Gastroesophageal sphincter (tissue), 4 donors: ENCODE measurements around the gene DIS3L. TPM values are rescaled to one million over a fixed set of nuclear protein-coding genes. Genes with fewer than 3 reads are reported as not detected.

Experiments used
- ATAC-seq: fragments of 150-250 bp; one replicate; pipeline ENCODE4 v1.9.1; 2016; ENCODE audit warnings: mild to moderate bottlenecking, moderate library complexity
- H3K27ac ChIP-seq, 4 donors: fragments of 200-600 bp; sonication (generic) in 3 of 4; 1 replicate in 3 of 4; 2 replicates in 1 of 4; pipeline ENCODE4 v1.5.1; 2016 to 2019
- H3K27me3 ChIP-seq: fragments of 200-600 bp; sonication (generic); one replicate; pipeline ENCODE4 v1.5.1; 2019
- H3K36me3 ChIP-seq, 2 donors: fragments of 200-600 bp; sonication (generic); one replicate each; pipeline ENCODE4 v1.5.1; 2019; ENCODE audit warnings: control low read depth in 1 of 2
- H3K4me1 ChIP-seq, 3 donors: fragments of 200-600 bp; sonication (generic); 1 replicate in 2 of 3; 2 replicates in 1 of 3; pipeline ENCODE4 v1.5.1; 2016 to 2019; ENCODE audit warnings: control low read depth in 2 of 3
- H3K4me3 ChIP-seq, 2 donors: fragments of 200-600 bp; sonication (generic); one replicate each; pipeline ENCODE4 v1.5.1; 2019; ENCODE audit warnings: mild to moderate bottlenecking in 1 of 2, moderate library complexity in 1 of 2
- H3K9me3 ChIP-seq, 3 donors: fragments of 200-600 bp; sonication (generic); one replicate each; pipeline ENCODE4 v1.5.1; 2017 to 2019; ENCODE audit warnings: control low read depth in 2 of 3
- EP300 ChIP-seq: sonication (generic); formaldehyde crosslinking; IDR thresholded peaks from one replicate; pipeline ENCODE4 v1.6.1; 2017; ENCODE audit warnings: antibody characterized with exemption, mild to moderate bottlenecking
- POLR2A ChIP-seq, 2 donors: fragments of 450-650 bp; IDR thresholded peaks; one replicate each; pipeline ENCODE4 v1.6.1; 2017; ENCODE audit warnings: antibody characterized with exemption in 2 of 2, mild to moderate bottlenecking in 2 of 2, moderate library complexity in 1 of 2
- POLR2AphosphoS5 ChIP-seq: sonication (generic); formaldehyde crosslinking; IDR thresholded peaks from one replicate; pipeline ENCODE4 v1.6.1; 2017; ENCODE audit warnings: antibody characterized with exemption
- WGBS, 2 donors: methylation state at CpG; one replicate each; pipeline ENCODE4 v1.1.5; 2018; ENCODE audit warnings: low coverage in 1 of 2; 5-methylcytosine and 5-hydroxymethylcytosine counted together
- total RNA-seq, 4 donors: library from RNA; depleted of rRNA; stranded (reverse); fragments of >200 nt; gene quantifications; one replicate each; pipeline ENCODE4 v1.1.0, GENCODE V29; 2016
- TF ChIP-seq, protein P1 (sequence below), 4 experiments: fragments of 200-600 bp in 2 of 4; fragments of 450-650 bp in 2 of 4; sonication (generic) in 1 of 4; IDR thresholded peaks; one replicate each; pipeline ENCODE4 v1.5.1; 2017 to 2019; ENCODE audit warnings: antibody characterized with exemption in 4 of 4, mild to moderate bottlenecking in 2 of 4, moderate library complexity in 2 of 4

Gene DIS3L
- total RNA-seq, 4 donors from 2014 or later: 33.9 to 40.0 (median 35.2) TPM

DNA sequence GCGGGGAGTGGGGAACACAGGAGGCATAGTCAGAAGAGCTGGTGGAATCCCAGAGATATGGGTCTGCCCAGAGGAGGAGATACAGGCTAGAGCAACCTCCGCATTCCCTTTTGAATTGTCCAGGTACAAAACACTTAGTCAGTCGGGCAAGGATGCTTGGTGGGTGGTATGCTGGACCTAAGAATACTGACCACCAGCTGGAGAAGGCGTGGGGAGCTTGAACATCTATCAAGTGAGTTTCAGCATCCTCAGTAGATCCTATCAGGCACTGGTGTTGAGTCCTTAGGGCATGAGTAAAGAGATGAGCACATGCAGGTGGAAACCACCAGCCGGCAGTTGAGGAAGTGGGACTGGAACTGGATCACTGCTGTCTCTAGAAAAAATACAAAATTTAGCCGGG lies 14.7 kb upstream of the DIS3L start:
- H3K4me3 ChIP-seq: no peak overlapping the region
- 80 to 94% methylated on average over 1 to 2 of the region's 6 CpGs for WGBS, 2 donors
- no peaks in the 10 kb centered on the region for H3K36me3 ChIP-seq
- TF ChIP-seq POLR2AphosphoS5 (no peak), EP300 (no peak), POLR2A (IDR thresholded peaks at IDR 0.05) (no peak)
- TF ChIP-seq, protein P1, sequence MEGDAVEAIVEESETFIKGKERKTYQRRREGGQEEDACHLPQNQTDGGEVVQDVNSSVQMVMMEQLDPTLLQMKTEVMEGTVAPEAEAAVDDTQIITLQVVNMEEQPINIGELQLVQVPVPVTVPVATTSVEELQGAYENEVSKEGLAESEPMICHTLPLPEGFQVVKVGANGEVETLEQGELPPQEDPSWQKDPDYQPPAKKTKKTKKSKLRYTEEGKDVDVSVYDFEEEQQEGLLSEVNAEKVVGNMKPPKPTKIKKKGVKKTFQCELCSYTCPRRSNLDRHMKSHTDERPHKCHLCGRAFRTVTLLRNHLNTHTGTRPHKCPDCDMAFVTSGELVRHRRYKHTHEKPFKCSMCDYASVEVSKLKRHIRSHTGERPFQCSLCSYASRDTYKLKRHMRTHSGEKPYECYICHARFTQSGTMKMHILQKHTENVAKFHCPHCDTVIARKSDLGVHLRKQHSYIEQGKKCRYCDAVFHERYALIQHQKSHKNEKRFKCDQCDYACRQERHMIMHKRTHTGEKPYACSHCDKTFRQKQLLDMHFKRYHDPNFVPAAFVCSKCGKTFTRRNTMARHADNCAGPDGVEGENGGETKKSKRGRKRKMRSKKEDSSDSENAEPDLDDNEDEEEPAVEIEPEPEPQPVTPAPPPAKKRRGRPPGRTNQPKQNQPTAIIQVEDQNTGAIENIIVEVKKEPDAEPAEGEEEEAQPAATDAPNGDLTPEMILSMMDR (IDR thresholded peaks at IDR 0.05): no peak
- no peak overlapping the region for H3K27ac ChIP-seq
- no peak for ATAC-seq
- H3K9me3 ChIP-seq: peaks cover 0 to 7% (median 0%) of the 10 kb centered on the region in 3 donors
- H3K4me1 ChIP-seq: no peaks in the 10 kb centered on the region
- H3K27me3 ChIP-seq: no peaks in the 10 kb centered on the region

DNA sequence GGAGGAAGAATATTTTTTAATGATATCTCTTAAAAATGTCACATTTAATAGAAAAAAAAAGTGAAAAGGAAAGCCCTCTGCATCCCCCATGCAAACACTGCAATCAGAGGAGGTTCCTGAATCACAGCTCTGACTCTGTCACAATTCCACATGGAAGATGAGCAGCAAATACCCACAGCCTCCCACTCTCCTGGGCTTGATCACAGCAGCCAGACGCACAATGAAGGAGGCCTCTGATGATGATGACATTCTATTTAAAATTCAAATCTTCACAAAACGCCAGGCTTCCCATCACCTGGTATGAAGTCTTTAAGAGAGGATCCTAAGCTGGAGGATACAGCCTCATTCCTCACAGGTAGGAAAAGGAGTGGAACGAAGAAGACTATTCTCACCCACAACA lies 9.1 kb upstream of the DIS3L start:
- Histone ChIP-seq H3K4me3 (no peak overlapping the region), H3K9me3 (no peaks in the 10 kb centered on the region), H3K4me1 (peaks cover 0 to 21% (median 0%) of the 10 kb centered on the region in 3 donors), H3K36me3 (peaks cover 0 to 12% of the 10 kb centered on the region in 2 donors), H3K27ac (no peak overlapping the region), H3K27me3 (no peaks in the 10 kb centered on the region)
- WGBS, 2 donors: 80 to 87% methylated on average over 3 of the region's 3 CpGs
- no peak for ATAC-seq
- TF ChIP-seq EP300: no peak

DNA sequence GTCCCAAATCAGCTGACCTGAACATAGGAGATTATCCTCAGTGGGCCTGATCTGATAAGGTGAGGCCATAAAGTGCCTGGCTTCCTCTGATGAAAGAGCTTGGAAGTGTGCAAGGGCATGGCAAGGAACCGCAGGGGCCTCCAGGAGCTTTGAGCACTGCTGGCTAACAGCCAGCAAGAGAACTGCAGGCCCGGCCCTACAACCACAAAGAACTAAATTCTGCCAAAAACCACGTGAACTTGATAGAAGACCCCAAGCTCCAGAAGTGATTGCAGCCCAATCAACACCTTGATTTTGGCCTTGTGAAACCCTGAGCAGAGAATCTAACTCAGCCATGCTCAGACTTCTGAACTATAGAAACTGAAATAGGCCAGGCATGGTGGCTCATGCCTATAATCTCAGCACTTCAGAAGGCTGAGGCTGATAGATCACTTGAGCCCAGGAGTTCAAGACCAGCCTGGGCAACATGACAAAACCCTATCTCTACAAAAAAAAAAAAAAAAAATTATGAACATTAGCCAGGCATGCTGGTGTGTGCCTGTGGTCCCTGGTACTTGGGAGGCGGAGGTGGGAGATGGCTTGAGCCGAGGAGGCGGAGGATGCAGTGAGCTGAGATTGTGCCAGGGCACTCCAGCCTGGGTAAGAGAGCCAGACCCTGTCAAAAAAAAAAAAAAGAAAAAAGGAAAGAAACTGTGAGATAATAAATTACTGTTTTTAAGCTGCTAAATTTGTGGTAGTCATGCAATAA lies 7.7 kb upstream of the DIS3L start:
- 76 to 82% methylated on average over 4 to 5 of the region's 6 CpGs for WGBS, 2 donors
- TF ChIP-seq, protein P1 (IDR thresholded peaks at IDR 0.05): no peak
- no peak for TF ChIP-seq EP300
- TF ChIP-seq POLR2AphosphoS5: no peak
- no peak for TF ChIP-seq POLR2A (IDR thresholded peaks at IDR 0.05)
- Histone ChIP-seq H3K4me3 (no peak overlapping the region), H3K27ac (no peak overlapping the region), H3K9me3 (no peaks in the 10 kb centered on the region), H3K36me3 (peaks cover 0 to 12% of the 10 kb centered on the region in 2 donors), H3K4me1 (peaks cover 0 to 22% (median 0%) of the 10 kb centered on the region in 3 donors), H3K27me3 (no peaks in the 10 kb centered on the region)
- ATAC-seq: no peak

DNA sequence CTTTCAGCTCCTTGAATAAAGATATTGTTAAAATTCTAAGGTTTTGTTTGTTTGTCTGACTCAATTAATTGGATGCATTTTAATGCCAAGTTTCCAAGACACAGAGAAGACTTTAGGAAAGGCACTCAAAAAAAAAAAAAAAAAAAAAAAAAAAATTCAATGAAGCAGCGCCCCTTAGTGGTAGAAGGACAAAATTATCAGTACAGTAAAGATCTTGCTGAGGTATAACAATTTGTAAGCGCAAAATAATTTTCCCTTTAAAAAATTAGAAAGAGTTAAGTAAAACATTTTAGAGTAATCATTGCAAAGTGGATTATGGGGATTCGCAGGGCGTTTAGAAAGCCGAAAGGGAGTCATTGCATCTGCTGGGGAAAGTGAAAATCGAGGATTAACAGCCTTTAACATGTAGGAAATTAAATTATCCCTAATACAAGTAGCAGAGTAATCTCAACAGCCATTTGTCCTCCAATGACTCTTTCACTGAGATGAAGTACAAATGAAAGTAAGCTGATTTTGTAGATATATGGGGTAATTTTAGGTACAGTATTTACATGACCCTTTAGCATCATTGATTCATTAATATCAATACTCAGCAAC lies 5.8 kb upstream of the DIS3L start:
- Histone ChIP-seq H3K4me3 (no peak overlapping the region), H3K4me1 (peaks cover 0 to 37% (median 4%) of the 10 kb centered on the region in 3 donors), H3K27me3 (no peaks in the 10 kb centered on the region), H3K27ac (no peak overlapping the region), H3K9me3 (no peaks in the 10 kb centered on the region), H3K36me3 (peaks cover 0 to 12% of the 10 kb centered on the region in 2 donors)
- WGBS, 2 donors: 11 to 12% methylated on average over 6 of the region's 6 CpGs
- TF ChIP-seq POLR2A (IDR thresholded peaks at IDR 0.05): no peak
- TF ChIP-seq, protein P1 (IDR thresholded peaks at IDR 0.05): peak; percentile 27 to 56 (median 32)
- ATAC-seq: no peak

DNA sequence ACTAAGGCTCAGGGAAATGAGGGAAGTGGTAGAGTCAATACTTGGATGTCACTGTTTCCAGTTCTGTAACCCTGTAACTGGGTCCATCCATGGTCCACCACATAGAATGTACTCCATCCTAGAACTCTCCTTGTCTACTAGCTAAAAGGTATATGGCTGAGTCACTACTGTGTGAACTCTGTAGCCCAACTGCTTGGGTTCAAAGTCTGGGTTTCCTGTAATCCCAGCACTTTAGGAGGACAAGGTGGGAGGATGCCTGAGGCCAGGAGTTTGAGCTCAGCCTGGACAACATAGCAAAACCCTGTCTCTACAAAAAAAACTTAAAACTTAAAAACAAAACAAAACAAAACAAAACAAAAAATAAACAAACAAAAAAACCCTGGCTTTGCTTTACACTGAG lies 5.3 kb upstream of the DIS3L start:
- H3K4me1 ChIP-seq: peaks cover 0 to 41% (median 4%) of the 10 kb centered on the region in 3 donors
- no peaks in the 10 kb centered on the region for H3K9me3 ChIP-seq
- no peak overlapping the region for H3K4me3 ChIP-seq
- ATAC-seq: no peak
- TF ChIP-seq POLR2AphosphoS5 (no peak), POLR2A (IDR thresholded peaks at IDR 0.05) (no peak), EP300 (no peak)
- TF ChIP-seq, protein P1 (IDR thresholded peaks at IDR 0.05): no peak
- H3K36me3 ChIP-seq: peaks cover 0 to 12% of the 10 kb centered on the region in 2 donors
- no peak overlapping the region for H3K27ac ChIP-seq
- no peaks in the 10 kb centered on the region for H3K27me3 ChIP-seq
